Measurements from ENCODE around the gene ATP6AP2.

- TF ChIP-seq CTCF (IDR thresholded peaks at IDR 0.05) (no peak), POLR2A (IDR thresholded peaks at IDR 0.05) (no peak)
Observed at GRCh38 chrX:40537310-40537709, 43.5 kb upstream of the ATP6AP2 start.

Data from lower leg skin (tissue), 3 donors.